HG02763 (cell line): ENCODE data around the gene TOP1.

ENCODE experiments used
- ATAC-seq: cut with Tn5 transposase; IDR thresholded peaks from one replicate; pipeline ENCODE4 v1.9.1; 2021; ENCODE audit warnings: mild to moderate bottlenecking, moderate library complexity; ENCODE audit not compliant: unreplicated experiment

TOP1 gene

GRCh38 chr20:41057999-41058673 is 29.5 kb downstream of the TOP1 start:
- ATAC-seq: no peak

- no peak for ATAC-seq
Measured at GRCh38 chr20:41058674-41059635, 30.3 kb downstream of the TOP1 start.

- no peak for ATAC-seq
Measured at GRCh38 chr20:41061155-41061554, 32.5 kb downstream of the TOP1 start.

GRCh38 chr20:41063442-41063841 is 34.8 kb downstream of the TOP1 start:
- ATAC-seq: no peak

- ATAC-seq: peak; percentile 47
Measured at GRCh38 chr20:41064377-41064776, 35.8 kb downstream of the TOP1 start.

- ATAC-seq: no peak
Measured at GRCh38 chr20:41065716-41066115, 37.1 kb downstream of the TOP1 start.

- no peak for ATAC-seq
Measured at GRCh38 chr20:41068806-41069205, 40.2 kb downstream of the TOP1 start.

- no peak for ATAC-seq
Measured at GRCh38 chr20:41072190-41072863, 43.7 kb downstream of the TOP1 start.

GRCh38 chr20:41072915-41073314 is 44.3 kb downstream of the TOP1 start:
- ATAC-seq: no peak

- ATAC-seq: no peak
Measured at GRCh38 chr20:41074441-41074840, 45.8 kb downstream of the TOP1 start.

- ATAC-seq: no peak
Measured at GRCh38 chr20:41076776-41077175, 48.2 kb downstream of the TOP1 start.

- no peak for ATAC-seq
Measured at GRCh38 chr20:41078329-41078728, 49.7 kb downstream of the TOP1 start.

- no peak for ATAC-seq
Measured at GRCh38 chr20:41079066-41079465, 50.4 kb downstream of the TOP1 start.

- no peak for ATAC-seq
Measured at GRCh38 chr20:41080866-41081265, 52.2 kb downstream of the TOP1 start.

GRCh38 chr20:41081276-41081814 is 52.7 kb downstream of the TOP1 start:
- no peak for ATAC-seq

GRCh38 chr20:41082306-41082705 is 53.7 kb downstream of the TOP1 start:
- ATAC-seq: no peak

GRCh38 chr20:41085606-41086005 is 57.0 kb downstream of the TOP1 start:
- no peak for ATAC-seq

GRCh38 chr20:41086402-41087324 is 58.0 kb downstream of the TOP1 start:
- ATAC-seq: no peak

GRCh38 chr20:41087325-41087685 is 58.7 kb downstream of the TOP1 start:
- ATAC-seq: no peak

GRCh38 chr20:41087777-41088176 is 59.2 kb downstream of the TOP1 start:
- no peak for ATAC-seq
